HFF-Myc (cell line): ENCODE results near the gene ZMIZ2.

Experiments
- DNase-seq: peaks from one replicate; pipeline ENCODE4 v3.0.0-alpha.2; 2011; ENCODE audit warnings: low read depth; ENCODE audit errors: extremely low read depth
- H3K4me3 ChIP-seq: replicated peaks from 2 replicates; pipeline ENCODE4 v1.5.1; 2011; ENCODE audit warnings: low read depth, mild to moderate bottlenecking, control low read depth, low read length
- CTCF ChIP-seq: IDR thresholded peaks from 2 replicates; pipeline ENCODE4 v1.5.1; 2012; ENCODE audit warnings: mild to moderate bottlenecking, low read depth, low read length, control low read depth; ENCODE audit errors: missing control alignments

The ZMIZ2 gene

GRCh38 chr7:44805950-44806349, 57.3 kb downstream of the ZMIZ2 start:
- no peak for TF ChIP-seq CTCF
- no peak overlapping the region for H3K4me3 ChIP-seq
- DNase-seq: no peak

- H3K4me3 ChIP-seq: no peak overlapping the region
- no peak for TF ChIP-seq CTCF
- no peak for DNase-seq
Observed at GRCh38 chr7:44808914-44809393, 60.3 kb downstream of the ZMIZ2 start.

GRCh38 chr7:44811093-44811492, 62.4 kb downstream of the ZMIZ2 start:
- no peak for TF ChIP-seq CTCF
- H3K4me3 ChIP-seq: no peak overlapping the region
- DNase-seq: no peak

GRCh38 chr7:44811571-44811970, 62.9 kb downstream of the ZMIZ2 start:
- no peak for DNase-seq
- H3K4me3 ChIP-seq: no peak overlapping the region
- TF ChIP-seq CTCF: no peak

- DNase-seq: no peak
- TF ChIP-seq CTCF: no peak
- no peak overlapping the region for H3K4me3 ChIP-seq
Observed at GRCh38 chr7:44814919-44815318, 66.3 kb downstream of the ZMIZ2 start.

GRCh38 chr7:44819292-44819691, 70.6 kb downstream of the ZMIZ2 start:
- no peak for TF ChIP-seq CTCF
- H3K4me3 ChIP-seq: no peak overlapping the region
- DNase-seq: no peak
